Measurements from ENCODE around the gene SBNO2.

SBNO2 gene

DNA sequence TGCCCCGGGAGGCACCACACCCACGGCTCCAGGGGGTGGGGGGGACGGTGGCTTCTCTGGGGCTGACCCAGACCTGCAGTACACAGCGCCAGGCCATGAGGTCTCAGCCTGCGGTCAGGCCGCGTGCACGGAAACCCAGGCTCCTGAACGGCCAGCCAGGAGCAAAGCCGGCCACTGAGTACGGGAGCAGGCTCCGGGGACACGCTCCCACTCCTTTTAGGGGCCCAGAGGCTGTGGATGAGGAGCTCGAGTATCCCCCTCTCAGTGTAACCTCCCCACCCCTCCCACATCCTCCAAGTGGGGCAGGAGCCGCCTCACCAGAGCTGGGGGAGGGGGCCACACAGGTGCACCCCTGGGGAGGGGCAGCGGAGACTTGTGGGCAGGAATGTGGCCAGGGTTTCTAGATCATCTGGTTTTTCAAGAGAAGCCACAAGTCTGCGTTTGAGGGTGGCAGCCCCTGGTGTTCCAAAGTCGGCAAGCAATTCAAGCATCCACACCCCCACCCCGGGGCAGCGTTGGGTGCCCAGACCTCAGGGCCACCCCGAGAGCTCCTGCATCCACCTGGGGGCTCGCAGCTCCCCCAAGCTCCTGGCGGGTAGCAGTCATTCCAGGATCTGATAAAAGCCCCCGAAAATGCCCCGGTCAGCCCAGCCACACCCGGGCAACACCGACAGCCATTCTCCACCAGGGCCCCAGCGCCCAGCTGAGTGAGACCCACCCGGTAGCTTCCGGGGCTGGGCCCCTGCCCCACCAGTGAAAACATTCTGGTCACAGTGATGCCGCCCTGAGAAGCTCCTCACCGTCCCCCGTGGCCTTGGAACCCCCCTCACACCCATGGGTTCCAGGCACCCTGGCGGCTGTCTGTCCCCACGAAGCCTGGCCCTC is 6.1 kb downstream of the SBNO2 start:
- no peak for DNase-seq

DNA sequence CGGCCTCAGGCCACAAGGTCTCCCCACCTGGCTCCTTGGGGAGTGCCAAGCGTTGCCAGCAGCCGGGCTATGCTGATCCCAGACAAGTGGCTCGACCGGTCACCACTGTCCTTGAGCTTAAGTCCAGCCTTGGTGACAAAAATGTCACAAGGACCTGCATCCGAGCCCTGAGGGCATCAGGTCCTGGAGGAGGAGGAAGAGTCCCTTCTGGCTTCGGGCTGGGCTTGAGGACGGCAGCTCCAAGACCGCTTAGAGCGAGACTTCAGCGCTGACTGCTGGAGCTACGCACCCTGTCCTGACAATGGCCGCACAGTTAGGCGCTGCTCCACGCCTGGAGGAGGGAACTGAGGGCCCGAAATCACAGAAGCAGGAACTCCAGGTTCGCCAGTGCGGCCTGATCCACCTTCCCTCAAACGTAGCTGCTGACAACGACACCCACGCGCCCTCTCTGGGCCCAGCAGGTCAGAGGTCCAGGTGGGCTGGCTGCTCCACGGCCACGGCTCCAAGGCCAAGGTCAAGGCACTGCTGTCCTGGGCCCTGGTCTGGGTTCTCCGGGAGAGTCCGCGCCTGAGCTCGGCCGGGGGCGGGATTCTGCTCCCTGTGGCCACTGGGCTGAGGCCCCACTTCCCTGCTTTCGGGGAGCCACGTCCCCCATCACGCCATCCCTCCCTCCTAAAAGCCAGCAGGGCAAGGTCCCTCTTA is 7.0 kb downstream of the SBNO2 start:
- no peak for DNase-seq

DNA sequence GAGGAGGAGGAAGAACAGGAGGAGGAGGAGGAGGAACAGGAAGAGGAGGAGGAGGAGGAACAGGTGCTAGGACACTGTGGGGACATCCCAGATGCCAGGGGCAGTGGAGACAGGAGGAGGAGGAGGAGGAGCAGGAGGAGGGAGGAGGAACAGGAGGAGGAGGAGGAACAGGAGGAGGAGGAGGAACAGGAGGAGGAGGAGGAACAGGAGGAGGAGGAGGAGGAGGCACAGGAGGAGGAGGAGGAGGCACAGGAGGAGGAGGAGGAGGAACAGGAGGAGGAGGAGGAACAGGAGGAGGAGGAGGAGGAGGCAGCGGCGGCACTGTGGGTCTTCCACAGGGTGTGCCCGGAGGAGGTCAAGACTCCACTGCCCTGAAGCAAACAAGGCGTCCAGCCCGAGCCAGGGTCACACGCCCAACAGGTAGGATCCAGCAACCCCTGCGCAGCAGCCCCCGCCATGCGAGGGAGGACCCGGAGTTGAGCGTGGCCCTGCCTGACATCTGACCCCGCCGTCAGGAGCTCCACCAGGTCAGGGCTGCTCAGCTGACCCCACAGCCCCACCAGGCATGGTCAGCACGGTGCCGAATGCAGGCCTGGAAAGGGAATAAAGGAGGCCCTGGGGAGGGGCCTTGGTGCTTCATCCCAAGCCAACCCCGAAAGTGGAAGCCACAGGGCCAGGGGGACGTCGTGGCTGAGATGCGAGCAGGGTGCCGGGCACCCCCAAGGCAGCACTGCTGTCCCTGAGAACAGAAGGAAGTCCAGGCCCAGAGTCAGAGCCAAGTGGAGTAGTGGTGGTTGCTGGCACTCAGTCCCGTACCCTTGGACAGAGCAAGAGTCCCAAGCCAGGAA is 9.2 kb downstream of the SBNO2 start:
- no peak for DNase-seq

DNA sequence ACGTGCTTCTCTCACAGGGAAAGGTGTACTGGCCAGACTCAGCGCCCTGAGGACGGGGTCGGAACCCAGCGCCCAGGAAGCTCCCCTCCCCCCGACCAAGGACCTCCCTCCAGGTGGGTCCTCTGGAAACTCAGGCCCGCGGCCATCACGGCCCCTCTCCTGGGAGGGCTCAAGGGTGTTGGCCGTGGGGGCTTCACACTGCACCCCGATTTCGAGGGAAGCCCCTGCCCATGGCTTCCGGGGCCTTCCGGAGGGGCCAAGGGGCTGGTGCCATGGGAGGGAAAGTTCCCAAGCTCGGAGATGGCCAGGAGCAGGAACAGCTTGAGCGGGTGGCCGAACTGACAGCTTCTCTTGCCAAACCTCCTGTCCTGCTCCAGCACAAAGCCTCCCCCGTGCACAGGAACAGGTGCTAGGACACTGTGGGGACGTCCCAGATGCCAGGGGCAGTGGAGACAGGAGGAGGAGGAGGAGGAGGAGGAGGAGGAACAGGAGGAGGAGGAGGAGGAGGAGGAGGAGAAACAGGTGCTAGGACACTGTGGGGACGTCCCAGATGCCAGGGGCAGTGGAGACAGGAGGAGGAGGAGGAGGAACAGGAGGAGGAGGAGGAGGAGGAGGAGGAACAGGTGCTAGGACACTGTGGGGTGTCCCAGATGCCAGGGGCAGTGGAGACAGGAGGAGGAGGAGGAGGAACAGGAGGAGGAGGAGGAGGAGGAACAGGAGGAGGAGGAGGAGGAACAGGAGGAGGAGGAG is 10.0 kb downstream of the SBNO2 start:
- DNase-seq = no peak

DNA sequence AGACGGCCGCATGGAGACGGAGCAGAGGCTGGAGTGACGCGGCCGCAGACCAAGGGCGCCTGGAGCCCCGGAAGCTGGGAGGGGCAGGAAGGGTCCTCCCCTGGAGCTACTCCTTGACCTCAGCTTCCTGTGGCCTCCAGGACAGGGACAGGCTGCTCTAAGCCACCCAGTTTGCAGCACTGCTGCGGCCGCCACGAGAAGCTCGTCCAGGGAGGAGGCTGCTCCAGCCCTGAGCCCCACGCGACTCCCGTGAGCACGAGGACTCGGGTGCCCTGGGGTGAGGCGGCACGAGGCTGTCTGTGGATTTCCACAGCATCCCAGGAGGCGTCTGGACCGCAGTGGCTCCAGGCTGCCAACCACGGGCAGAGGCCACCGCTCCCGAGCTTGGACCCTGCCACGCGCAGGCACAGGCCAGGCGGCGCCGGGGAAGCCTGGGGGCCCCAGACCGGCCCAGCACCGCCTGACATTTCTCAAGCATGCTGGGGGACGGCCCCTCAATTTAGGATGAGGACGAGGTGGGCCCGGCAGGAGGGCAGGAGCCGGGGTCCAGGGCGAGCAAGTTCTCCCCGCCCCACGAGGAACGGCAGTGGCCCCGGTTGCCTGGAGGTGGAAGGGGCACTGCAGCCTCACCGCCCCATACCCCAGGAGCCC is 10.7 kb downstream of the SBNO2 start:
- peak; percentile 63 for DNase-seq

DNA sequence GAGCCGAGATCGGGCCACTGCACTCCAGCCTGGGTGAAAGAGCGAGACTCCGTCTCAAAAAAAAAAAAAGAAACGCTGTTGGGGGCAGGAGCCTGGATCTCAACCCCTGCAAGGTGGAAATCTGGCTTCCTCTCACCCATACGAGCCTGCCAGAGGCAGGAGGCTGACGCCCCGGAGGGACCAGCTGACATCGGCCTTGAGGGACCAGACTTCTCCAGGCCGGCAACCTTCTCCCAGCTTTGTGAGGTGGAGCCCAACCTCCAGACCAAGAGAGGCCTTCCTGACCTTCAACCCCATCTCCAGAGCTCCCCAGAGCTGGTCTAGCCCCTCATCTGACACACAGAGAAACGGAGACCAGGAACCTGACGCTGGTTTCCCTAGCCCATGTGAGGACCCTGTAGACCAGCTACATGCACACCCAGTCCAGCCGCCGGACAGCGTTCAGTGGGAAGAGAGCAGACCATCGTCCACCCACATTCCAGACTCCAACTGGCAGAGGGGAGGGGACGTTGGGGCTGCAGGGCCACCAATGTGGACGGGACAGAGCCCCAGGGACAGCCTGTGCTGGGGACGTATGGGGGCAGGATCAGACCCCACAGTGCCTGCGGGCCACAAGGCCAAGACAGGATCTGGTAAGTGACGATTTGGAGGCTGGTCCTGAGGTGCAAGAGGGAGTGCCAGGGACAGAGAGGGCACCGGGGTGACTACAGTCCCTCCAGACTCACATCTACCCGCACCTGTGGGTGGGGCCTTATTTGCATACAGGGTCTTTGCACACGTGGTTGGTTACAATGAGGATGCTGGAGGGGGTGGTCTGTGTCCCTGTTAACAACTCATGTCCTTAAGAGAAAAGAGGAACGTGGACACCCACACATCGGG is 11.4 kb downstream of the SBNO2 start:
- no peak for DNase-seq

DNA sequence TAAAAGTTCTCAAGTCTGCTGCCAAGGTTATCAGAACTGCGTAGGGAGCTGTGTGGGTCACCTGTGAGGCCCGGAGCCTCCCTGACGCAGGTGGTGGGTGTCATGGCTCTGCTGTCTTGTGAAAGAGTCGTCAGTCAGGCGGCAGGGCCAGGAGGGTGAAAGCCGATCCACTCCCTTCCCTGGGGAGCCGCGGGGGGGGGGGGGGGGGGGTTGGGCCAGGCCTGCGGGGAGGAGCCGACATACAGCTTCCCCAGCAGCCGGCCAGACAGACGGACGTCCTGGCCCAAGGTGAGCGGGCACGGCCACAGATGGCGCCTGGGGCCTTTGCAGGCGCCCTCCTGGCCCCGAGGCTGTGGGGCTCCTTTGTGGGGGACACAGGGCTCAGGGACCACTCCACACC is 12.4 kb downstream of the SBNO2 start:
- DNase-seq = no peak

DNA sequence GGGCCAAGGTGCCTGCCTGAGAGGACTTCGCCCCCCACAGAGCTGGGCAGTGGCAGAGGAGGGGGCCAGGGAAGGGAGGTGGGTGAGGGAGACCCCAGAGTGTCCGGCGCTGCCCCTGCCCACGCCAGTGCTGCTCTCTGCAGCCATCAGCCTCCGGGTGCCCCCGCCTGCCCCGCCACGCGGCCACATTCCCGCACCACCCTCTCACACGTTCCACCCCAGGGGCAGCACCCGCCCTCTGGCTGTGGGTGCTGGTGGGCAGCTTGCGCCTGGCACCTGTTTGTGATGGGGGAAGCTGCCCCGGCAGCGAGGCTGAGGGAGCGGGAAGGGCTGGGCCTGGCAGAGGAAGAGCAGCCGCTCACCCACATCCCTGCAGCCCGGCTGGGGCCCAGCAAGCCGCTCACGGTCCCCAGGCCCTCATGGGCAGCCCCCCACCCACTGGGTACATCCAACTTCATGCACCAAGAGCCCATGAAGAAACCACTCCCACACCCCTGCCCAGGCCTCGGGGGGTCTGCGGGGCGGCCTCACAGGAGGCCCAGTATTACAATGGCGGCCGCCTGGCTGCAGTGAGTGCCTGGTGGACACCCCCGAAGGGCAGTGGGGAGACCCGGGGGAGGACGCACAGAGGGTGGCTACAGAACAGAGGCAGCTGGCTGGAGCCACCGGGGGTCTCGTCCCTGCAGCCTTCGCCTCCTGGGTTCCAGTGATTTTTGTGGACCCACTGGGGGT is 14.0 kb downstream of the SBNO2 start:
- no peak for DNase-seq

DNA sequence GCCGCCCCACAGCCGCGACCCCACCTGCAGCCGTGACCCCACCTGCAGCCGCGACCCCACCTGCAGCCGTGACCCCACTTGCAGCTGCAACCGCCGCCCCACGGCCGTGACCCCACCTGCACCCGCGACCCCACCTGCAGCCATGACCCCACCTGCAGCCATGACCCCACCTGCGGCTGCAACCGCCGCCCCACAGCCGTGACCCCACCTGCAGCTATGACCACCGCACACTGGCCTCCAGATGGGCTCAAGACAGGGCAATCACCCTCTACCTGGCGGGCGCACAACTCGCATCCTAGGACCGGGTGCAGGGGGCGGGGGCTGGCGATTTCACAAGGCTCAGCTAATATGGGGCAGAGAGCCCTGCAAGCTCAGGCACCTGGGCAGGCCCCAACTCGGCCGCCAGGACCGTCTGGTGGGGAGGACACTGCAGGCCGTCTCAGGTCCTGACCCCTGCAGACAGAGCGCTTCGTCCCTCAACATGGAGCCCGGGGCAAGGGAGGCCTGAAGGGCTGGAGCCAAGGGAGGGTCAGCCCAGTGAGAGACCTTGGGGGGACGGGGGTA is 15.1 kb downstream of the SBNO2 start:
- DNase-seq = no peak

DNA sequence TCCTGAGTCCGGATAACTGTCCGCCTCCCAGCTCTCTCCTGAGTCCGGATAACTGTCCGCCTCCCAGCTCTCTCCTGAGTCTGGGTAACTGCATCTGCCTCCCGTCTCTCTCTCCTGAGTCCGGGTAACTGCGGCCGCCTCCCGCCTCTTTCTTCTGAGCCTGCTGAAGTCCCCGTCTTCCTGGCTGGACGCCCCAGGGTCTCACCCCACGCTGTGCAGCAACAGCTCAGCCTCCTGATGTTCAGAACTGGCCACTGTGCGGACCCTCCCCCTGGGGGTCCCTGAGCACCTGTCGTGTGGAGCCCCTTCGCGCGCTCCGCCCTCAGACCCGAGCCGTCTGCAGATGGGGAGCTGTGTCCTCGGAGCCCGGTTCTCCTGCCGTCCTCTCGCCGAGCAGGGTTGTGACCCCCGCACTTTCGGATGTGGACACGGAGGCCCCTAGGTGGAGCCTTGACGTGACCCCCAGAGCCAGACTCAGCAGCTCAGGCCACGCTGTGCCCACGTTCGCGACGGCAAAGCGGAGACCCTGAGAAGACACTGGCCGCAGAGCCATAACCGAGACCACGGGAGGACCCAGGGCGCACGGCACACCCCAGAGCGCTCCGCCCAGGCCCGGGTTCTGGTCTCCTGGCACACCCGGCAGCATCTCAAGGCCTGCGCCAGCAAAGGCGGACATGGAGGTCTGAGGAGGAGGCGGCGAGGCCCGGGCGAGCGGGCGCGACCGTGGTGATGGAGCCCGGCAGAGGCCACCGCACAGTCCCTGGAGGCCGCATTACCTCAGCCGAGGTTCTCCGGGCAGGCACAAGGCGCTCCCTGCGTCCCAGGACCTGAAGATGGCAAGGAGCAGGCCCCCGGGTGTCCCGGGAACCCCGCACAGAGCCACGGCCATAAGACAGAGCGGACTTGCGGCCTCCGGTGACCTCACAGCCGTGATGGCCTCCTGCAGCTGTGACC is 15.9 kb downstream of the SBNO2 start:
- DNase-seq = no peak

DNA sequence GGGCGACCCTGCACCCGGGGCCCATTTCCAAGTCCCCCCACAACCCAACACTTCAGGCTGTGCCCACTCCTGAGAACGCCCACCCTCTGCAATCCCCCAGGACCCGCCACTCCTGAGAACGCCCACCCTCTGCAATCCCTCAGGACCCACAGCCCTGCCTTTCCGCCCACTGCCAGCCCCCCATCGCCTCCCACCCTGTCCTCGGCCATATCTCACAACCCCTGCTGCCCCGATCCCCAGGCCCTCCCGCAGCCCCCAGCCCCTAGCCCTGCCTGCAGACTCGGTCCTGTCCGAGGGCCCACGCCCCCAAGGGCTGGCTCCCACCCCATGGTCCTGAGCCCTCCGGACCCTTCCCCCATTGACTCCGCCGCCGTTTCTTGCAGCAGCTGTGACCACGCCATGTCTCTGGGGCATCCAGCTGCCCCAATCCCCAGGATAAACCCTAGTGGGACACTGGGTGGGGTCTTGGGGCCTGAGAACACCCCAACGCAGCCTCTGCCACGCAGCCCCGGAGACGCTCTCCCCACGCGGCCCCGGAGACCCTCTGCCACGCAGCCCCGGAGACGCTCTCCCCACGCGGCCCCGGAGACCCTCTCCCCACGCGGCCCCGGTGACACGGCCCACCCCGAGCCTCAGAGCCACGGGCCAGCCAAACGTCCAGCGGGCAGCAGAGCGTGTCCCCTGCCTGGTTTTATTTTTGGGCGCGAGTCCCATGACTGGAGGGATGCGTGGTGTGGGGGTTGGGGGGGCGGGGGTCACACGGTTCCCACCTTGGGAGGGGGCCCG is 17.0 kb downstream of the SBNO2 start:
- DNase-seq = no peak

DNA sequence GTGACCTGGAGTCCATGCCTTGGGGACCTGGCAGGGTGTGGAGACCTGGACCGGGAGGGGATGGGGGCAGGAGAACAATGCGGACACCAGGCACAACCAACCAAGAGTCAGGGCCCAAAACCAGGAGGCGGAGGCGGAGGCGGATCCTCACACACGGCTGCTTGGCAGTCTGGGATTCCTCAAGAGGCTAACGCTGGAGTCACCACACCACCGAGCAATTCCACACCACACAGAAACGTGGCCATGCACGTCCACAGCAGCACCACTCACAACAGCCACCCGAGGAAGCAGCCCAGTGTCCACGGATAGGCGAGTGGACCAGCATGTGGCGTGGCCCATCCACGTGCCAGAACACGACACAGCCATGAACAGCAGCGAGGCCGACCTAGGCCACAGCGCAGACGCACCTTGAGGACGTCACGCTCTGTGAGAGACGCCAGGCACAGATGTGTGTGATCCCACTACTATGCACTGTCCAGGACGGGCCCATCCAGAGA is 17.7 kb downstream of the SBNO2 start:
- no peak for DNase-seq

DNA sequence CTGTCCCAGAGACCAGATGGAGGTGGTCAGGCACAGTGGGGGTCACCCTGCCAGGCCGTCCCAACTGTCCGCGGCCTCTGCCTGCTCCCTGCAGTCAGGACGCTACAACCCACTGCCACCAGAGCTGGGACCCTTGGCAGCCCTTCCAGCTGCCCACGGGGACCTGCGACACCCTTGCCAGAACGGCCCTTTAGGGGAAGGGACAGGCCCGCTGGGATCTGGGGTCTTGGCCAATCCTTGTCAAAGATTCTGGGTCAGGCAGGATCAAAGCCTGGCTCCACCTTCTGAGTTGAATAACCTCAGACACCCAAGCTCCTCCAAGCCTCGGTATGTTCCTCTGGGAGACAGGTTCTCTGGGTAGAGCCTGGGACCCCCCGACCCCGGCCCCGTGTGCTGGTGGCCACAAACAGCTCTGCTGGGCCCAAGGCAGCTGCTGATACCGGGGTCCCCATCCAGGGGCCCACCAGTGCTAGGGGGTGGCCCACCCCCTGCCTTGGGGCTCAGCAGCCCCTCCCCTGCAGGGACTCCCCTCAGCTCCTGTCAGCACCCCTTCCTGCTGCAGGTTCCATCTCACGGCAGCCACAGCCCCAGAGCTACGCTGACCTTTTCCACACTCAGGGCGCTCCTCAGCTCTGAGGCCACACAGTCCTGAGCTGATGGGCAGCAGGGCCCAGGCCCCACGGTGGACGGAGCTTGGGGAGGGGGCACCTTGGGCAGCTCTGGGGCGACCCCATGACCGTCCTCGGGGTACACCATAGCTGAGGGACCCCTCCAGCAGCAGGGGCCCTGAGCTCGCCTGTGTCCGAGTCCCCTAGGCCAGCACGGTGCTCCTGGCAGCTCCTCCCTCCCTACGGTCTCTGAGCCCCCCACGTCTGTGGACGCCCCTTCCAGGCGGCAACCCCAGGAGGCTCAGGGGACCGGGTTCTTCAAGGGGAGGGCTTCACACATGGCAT is 18.4 kb downstream of the SBNO2 start:
- DNase-seq = peak; percentile 60

DNA sequence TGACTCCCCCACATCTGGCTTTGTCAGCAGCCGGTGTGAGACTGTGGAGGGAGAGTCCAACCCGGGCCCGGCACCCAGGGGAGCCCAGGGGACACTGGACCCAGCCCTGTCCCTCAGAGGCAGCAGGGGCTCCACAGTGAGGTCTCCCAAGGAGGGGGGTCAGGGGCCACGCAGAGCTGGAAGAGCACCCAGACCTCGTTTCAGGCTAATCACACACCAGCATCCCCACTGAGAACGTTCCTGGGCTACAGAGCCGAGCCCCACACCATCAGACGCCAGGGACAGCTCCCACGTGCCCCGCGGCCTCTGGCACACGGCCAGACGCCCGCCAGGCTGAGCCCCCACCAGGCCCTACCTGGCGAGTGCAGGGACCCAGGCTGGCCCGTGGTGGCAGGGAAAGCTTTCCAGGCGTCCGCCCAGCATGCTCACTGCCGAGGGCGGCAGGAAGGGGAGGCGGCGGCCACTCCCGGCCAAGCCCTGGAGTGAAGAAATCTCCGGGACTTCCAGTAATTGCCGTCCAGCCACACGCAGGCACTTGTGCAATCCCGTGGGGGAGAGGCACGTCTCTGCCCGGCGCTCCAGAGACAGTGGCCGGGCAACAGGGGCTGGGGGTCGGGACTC is 19.2 kb downstream of the SBNO2 start:
- peak; percentile 95 for DNase-seq

DNA sequence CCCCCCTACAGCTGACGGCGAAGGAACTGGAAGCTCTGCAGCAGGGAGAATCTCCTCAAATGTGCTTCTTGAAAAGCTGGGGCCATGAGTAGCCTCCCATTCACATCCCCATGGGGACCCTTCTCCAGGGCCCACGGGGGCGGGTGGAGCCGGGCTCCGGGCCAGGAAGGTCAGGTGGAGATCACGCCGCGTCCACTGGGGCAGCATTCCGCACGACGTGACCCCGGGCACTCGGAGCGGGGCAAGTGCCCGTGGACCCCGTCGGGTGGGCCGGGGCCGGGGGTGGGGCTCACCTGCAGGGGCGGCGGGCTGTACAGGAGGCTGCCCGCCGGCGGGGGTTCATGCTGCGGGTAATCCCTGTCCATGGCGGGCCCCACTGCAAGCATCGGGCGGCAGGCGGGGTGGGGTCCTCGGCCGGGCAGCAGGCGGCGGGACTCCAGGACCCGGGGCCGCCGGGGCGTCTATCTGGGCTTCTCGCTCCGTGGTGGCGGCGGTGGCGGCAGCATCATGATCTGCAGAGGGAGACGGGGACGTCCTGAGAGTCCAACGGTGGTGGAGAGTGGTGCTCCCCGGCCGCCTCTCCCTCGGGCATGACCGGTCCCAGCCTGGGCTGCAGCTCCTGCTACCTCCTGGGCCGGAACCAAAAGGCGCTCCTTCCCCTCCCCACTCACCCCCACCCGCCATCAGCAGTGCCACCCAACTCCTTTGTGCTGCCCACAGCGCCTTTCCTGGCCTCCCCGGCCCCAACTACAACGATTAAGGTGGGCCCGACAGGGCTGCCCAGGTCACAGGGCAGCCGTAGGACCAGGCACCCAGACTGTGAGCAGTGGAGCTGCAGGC is 20.0 kb downstream of the SBNO2 start:
- DNase-seq = no peak
